A549 (cell line): ENCODE measurements around the gene FAM174B. TPM values are rescaled to one million over a fixed set of nuclear protein-coding genes. Genes with fewer than 3 reads are reported as not detected.
A peak's percentile ranks its signal among the peaks of the same experiment; 100 is the strongest.

Experiments
- ATAC-seq, 2 experiments: fragments of 200-7000 bp in 1 of 2; fragments of >200 bp in 1 of 2; cut with Nextera tagmentation in 1 of 2; cut with Tn5 transposase in 1 of 2; 3 replicates each; pipeline versions ENCODE4 v1.8.0 to v1.9.1; 2018 to 2020; ENCODE audit warnings: mild to moderate bottlenecking in 1 of 2, moderate library complexity in 1 of 2
- CTCF ChIA-PET: fragments of 300-600 bp; sonication (Branson Sonifier 250); formaldehyde crosslinking; extraction: SDS; loops from one replicate; lab custom pipeline; 2021; ENCODE audit warnings: antibody characterized with exemption, inconsistent platforms; lab: Yijun Ruan, JAX
- POLR2A ChIA-PET: fragments of 350-600 bp; formaldehyde crosslinking; extraction: SDS; loops from one replicate; lab custom pipeline; 2021; ENCODE audit warnings: antibody characterized with exemption, inconsistent platforms; lab: Yijun Ruan, JAX
- DNase-seq, 2 experiments: peaks; one replicate each; pipeline versions ENCODE4 v3.0.0 to v3.0.0-alpha.2; 2011 to 2016; ENCODE audit warnings: low read depth in 1 of 2, low spot score in 1 of 2
- FAIRE-seq: peaks from 2 replicates; lab custom pipeline; 2011; peaks lifted over from hg19 to GRCh38; lab: Jason Lieb, UNC
- H3K27ac ChIP-seq, 2 experiments: fragments of >200 bp; sonication (Bioruptor Twin); formaldehyde crosslinking; 3 replicates each; pipeline ENCODE4 v1.5.1; 2016 to 2017
- H3K4me1 ChIP-seq: fragments of >200 bp; sonication (Bioruptor Twin); formaldehyde crosslinking; 3 replicates; pipeline ENCODE4 v1.6.1; 2016
- H3K4me2 ChIP-seq: fragments of >200 bp; sonication (Bioruptor Twin); formaldehyde crosslinking; 3 replicates; pipeline ENCODE4 v1.6.1; 2016
- H3K4me3 ChIP-seq: fragments of >200 bp; sonication (Bioruptor Twin); formaldehyde crosslinking; 3 replicates; pipeline ENCODE4 v1.5.1; 2016
- H3K9me3 ChIP-seq: fragments of >200 bp; sonication (Bioruptor Twin); formaldehyde crosslinking; 3 replicates; pipeline ENCODE4 v1.6.1; 2016
- BHLHE40 ChIP-seq: IDR thresholded peaks from 2 replicates; pipeline ENCODE4 v1.6.1; 2012; ENCODE audit warnings: low read depth, low read length, inconsistent platforms
- CBX2 ChIP-seq: fragments of 200-600 bp; sonication (generic); IDR thresholded peaks from 2 replicates; pipeline ENCODE4 v1.6.1; 2016; ENCODE audit warnings: low read depth, mild to moderate bottlenecking, borderline replicate concordance
- CEBPB ChIP-seq, 2 experiments: fragments of >200 bp in 1 of 2; sonication (Bioruptor Twin) in 1 of 2; formaldehyde crosslinking in 1 of 2; IDR thresholded peaks; 2 replicates each; pipeline ENCODE4 v1.6.1; 2012 to 2016
- CHD4 ChIP-seq: fragments of 200-600 bp; sonication (generic); IDR thresholded peaks from 2 replicates; pipeline ENCODE4 v1.6.1; 2016; ENCODE audit warnings: antibody characterized with exemption, mild to moderate bottlenecking, borderline replicate concordance
- CTCF ChIP-seq: fragments of >200 bp; sonication (Bioruptor Twin); formaldehyde crosslinking; IDR thresholded peaks from 3 replicates; pipeline ENCODE4 v1.5.1; 2016
- EHF ChIP-seq: fragments of 250-450 bp; sonication (Bioruptor Pico); IDR thresholded peaks from 2 replicates; pipeline ENCODE4 v1.5.0; 2020; ENCODE audit warnings: mild to moderate bottlenecking
- FOSB ChIP-seq: fragments of 250-450 bp; sonication (Bioruptor Pico); IDR thresholded peaks from 2 replicates; pipeline ENCODE4 v1.5.0; 2020; ENCODE audit warnings: mild to moderate bottlenecking, moderate library complexity
- HEYL ChIP-seq: fragments of 250-450 bp; sonication (Bioruptor Pico); IDR thresholded peaks from 2 replicates; pipeline ENCODE4 v1.8.0; 2021; ENCODE audit warnings: mild to moderate bottlenecking, moderate library complexity
- HMGXB4 ChIP-seq: fragments of 250-450 bp; sonication (Bioruptor Pico); IDR thresholded peaks from 2 replicates; pipeline ENCODE4 v1.5.0; 2021; ENCODE audit warnings: mild to moderate bottlenecking, moderate library complexity, borderline replicate concordance
- JUNB ChIP-seq: fragments of >200 bp; sonication (Bioruptor Twin); formaldehyde crosslinking; IDR thresholded peaks from 2 replicates; pipeline ENCODE4 v1.6.1; 2016
- KDM1A ChIP-seq: fragments of 200-600 bp; sonication (generic); IDR thresholded peaks from 2 replicates; pipeline ENCODE4 v1.6.1; 2016; ENCODE audit warnings: low read depth, mild to moderate bottlenecking
- KDM5A ChIP-seq: fragments of 200-600 bp; sonication (generic); IDR thresholded peaks from 2 replicates; pipeline ENCODE4 v1.6.1; 2016; ENCODE audit warnings: antibody characterized with exemption, mild to moderate bottlenecking
- MAFK ChIP-seq: fragments of 450-650 bp; IDR thresholded peaks from 2 replicates; pipeline ENCODE4 v1.6.1; 2014; ENCODE audit not compliant: partially characterized antibody
- NPAS2 ChIP-seq: fragments of 250-450 bp; sonication (Bioruptor Pico); IDR thresholded peaks from 2 replicates; pipeline ENCODE4 v1.8.0; 2022; ENCODE audit warnings: mild to moderate bottlenecking, moderate library complexity, borderline replicate concordance
- POLR2A ChIP-seq: IDR thresholded peaks from 2 replicates; pipeline ENCODE4 v1.6.1; 2012; ENCODE audit warnings: mild to moderate bottlenecking, low read length
- RARB ChIP-seq: fragments of 250-450 bp; sonication (Bioruptor Pico); IDR thresholded peaks from 2 replicates; pipeline ENCODE4 v1.8.0; 2021; ENCODE audit warnings: mild to moderate bottlenecking, moderate library complexity
- SMC3 ChIP-seq: fragments of >200 bp; sonication (Bioruptor Twin); formaldehyde crosslinking; IDR thresholded peaks from 3 replicates; pipeline ENCODE4 v1.6.1; 2018; ENCODE audit warnings: inconsistent platforms
- SREBF2 ChIP-seq: fragments of 450-650 bp; IDR thresholded peaks from 2 replicates; pipeline ENCODE4 v1.6.1; 2014; ENCODE audit warnings: mild to moderate bottlenecking, moderate library complexity
- TFCP2L1 ChIP-seq: fragments of 250-450 bp; sonication (Bioruptor Pico); IDR thresholded peaks from 2 replicates; pipeline ENCODE4 v1.5.0; 2021; ENCODE audit warnings: mild to moderate bottlenecking
- ZSCAN20 ChIP-seq: fragments of 250-450 bp; sonication (Bioruptor Pico); IDR thresholded peaks from 2 replicates; pipeline ENCODE4 v1.8.0; 2022; ENCODE audit warnings: mild to moderate bottlenecking, moderate library complexity
- WGBS: methylation state at CpG from one replicate; pipeline ENCODE4 v1.1.6; 2017; ENCODE audit errors: missing lambda C conversion rate; 5-methylcytosine and 5-hydroxymethylcytosine counted together
- polyA plus RNA-seq, 4 experiments: library from polyadenylated mRNA; depleted of rRNA in 3 of 4; stranded (reverse); fragments of >200 nt; fragmentation: RNase III in 1 of 4; extraction: RNeasy Plus Mini Kit Qiagen cat#74134 plus additional on column Dnase treatment in 1 of 4; gene quantifications; 2 replicates in 3 of 4; 3 replicates in 1 of 4; pipeline ENCODE4 v1.2.3, GENCODE V29; 2011 to 2017
- TF ChIP-seq, protein P1 (sequence below): fragments of 150-350 bp; IDR thresholded peaks from 2 replicates; pipeline ENCODE4 v1.6.1; 2014; ENCODE audit warnings: low read depth, mild to moderate bottlenecking, low read length

Gene FAM174B
- polyA plus RNA-seq, 2 of the 4 experiments (the other 2 are of a cell fraction), result 4.6 to 13.9 TPM

DNA sequence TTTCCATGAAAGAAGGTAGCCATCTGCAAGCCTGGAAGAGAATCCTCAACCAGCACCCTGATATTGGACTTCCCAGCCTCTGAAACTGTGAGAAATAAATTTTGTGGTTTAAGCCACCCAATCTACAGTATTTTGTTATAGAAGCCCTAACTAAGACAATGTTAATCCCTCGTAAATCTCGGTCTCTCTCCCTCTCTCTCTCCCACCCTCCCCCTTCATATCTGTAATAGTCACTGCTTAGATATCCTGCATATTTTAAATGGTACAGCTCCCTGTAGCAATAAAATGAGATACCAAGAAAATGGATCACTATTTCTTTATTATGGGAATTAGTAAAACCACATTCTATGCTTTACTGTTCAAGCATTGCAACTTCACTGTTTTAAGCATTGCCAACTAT is 21.0 kb upstream of the FAM174B start:
- ChIA-PET POLR2A (no interaction called here), CTCF (interaction anchor here (0.8 to 1.4 kb wide), 3 partner anchors 14 to 56 kb away, joined by 3 to 4 read pairs (median 3); no protein-coding TSS in a partner anchor)
- DNase-seq, result no peak
- 87% methylated on average over 2 of the region's 2 CpGs for WGBS
- peak; percentile 61 for FAIRE-seq
- H3K4me1 ChIP-seq, result peaks cover 8% of the 10 kb centered on the region; the same call in 2 of the 3 replicates
- H3K27ac ChIP-seq, result no peak overlapping the region
- H3K9me3 ChIP-seq, result no peaks in the 10 kb centered on the region
- H3K4me3 ChIP-seq, result no peak overlapping the region
- H3K4me2 ChIP-seq, result no peak overlapping the region
- ATAC-seq, result no peak
- TF ChIP-seq MAFK, result no peak
- TF ChIP-seq KDM1A, result no peak
- TF ChIP-seq SMC3, result no peak
- TF ChIP-seq CEBPB (IDR thresholded peaks at IDR 0.05), result no peak
- no peak for TF ChIP-seq ZSCAN20 (CRISPR knock-in tag)
- no peak for TF ChIP-seq JUNB
- no peak for TF ChIP-seq NPAS2 (CRISPR knock-in tag)
- TF ChIP-seq KDM5A, result no peak
- no peak for TF ChIP-seq HMGXB4
- TF ChIP-seq CHD4, result no peak
- no peak for TF ChIP-seq TFCP2L1 (CRISPR knock-in tag)
- TF ChIP-seq CBX2, result no peak
- TF ChIP-seq RARB, result no peak
- no peak for TF ChIP-seq POLR2A
- TF ChIP-seq SREBF2, result no peak
- no peak for TF ChIP-seq HEYL (CRISPR knock-in tag)
- TF ChIP-seq CTCF, result no peak
- no peak for TF ChIP-seq FOSB (CRISPR knock-in tag)
- TF ChIP-seq, all 56 proteins: peak for 0

DNA sequence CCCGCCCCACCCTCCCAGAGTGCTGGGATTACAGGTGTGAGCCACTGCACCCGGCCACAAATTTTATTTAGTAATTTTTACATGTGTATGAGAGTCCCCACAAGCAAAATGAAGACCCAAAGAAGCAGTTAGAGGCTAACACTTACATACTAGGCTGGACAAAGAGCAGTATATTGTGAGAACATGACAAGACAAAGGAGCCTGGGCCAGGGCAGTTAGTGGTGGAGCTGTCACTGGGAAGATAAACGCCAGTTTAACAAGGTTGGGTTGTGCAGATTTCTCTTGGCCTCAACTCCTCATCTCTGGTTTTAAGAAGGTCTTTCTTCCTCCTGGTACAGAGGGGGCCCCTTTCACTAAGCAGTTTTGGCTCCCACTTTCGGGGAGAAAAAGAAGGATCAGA is 19.9 kb upstream of the FAM174B start:
- no peak overlapping the region for H3K4me3 ChIP-seq
- POLR2A ChIA-PET, result no interaction called here
- no peak for FAIRE-seq
- no peaks in the 10 kb centered on the region for H3K4me1 ChIP-seq
- CTCF ChIA-PET, result no interaction called here
- WGBS, result 69% methylated on average over 4 of the region's 4 CpGs
- no peak for ATAC-seq
- H3K9me3 ChIP-seq, result no peaks in the 10 kb centered on the region
- no peak for DNase-seq
- TF ChIP-seq, protein P1, sequence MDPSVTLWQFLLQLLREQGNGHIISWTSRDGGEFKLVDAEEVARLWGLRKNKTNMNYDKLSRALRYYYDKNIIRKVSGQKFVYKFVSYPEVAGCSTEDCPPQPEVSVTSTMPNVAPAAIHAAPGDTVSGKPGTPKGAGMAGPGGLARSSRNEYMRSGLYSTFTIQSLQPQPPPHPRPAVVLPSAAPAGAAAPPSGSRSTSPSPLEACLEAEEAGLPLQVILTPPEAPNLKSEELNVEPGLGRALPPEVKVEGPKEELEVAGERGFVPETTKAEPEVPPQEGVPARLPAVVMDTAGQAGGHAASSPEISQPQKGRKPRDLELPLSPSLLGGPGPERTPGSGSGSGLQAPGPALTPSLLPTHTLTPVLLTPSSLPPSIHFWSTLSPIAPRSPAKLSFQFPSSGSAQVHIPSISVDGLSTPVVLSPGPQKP, result no peak
- TF ChIP-seq, all 56 proteins: peak for 0
- Histone ChIP-seq H3K4me2 (no peak overlapping the region), H3K27ac (no peak overlapping the region)

- Histone ChIP-seq H3K27ac (no peak overlapping the region), H3K9me3 (no peaks in the 10 kb centered on the region), H3K4me2 (no peak overlapping the region), H3K4me3 (no peak overlapping the region), H3K4me1 (no peaks in the 10 kb centered on the region)
- WGBS, result 88% methylated on average over 6 of the region's 6 CpGs
- ChIA-PET POLR2A (no interaction called here), CTCF (no interaction called here)
- TF ChIP-seq SREBF2 (no peak), BHLHE40 (no peak), EHF (CRISPR knock-in tag) (no peak), TFCP2L1 (CRISPR knock-in tag) (no peak), NPAS2 (CRISPR knock-in tag) (no peak)
- DNase-seq (no peak), ATAC-seq (no peak), FAIRE-seq (no peak)
Measured at GRCh38 chr15:92674347-92674746, 18.8 kb upstream of the FAM174B start.
